Stimulated activated effector memory CD8-positive, alpha-beta T cell treated with anti-CD3 and anti-CD28 coated beads, Interleukin-12 subunit alpha, Interleukin-12 subunit beta, amount 100 ng/mL, for 72 hours (primary cell): ENCODE results near the gene KDELR3.
A peak's percentile ranks its signal among the peaks of the same experiment; 100 is the strongest.

Source experiments
- ATAC-seq: fragments of 150-1000 bp; cut with Tn5 transposase; 2 replicates; pipeline ENCODE4 v1.10.0; 2021
- DNase-seq, 2 donors: peaks; one replicate each; pipeline ENCODE4 v3.0.0; 2021 to 2022; ENCODE audit warnings: low spot score in 2 of 2
- H3K27ac Mint-ChIP-seq: one replicate; pipeline ENCODE4 v1.8.0; 2022; ENCODE audit warnings: mild to moderate bottlenecking, mixed read lengths
- H3K36me3 Mint-ChIP-seq: one replicate; pipeline ENCODE4 v1.8.0; 2022; ENCODE audit warnings: mild to moderate bottlenecking, mixed read lengths
- H3K4me1 Mint-ChIP-seq: one replicate; pipeline ENCODE4 v1.8.0; 2022; ENCODE audit warnings: mixed read lengths
- H3K4me3 Mint-ChIP-seq: one replicate; pipeline ENCODE4 v1.8.0; 2022; ENCODE audit warnings: mild to moderate bottlenecking, mixed read lengths
- H3K9me3 Mint-ChIP-seq: one replicate; pipeline ENCODE4 v1.8.0; 2022; ENCODE audit warnings: mixed read lengths

The KDELR3 gene

GRCh38 chr22:38467904-38468442 is at the start of gene KDELR3:
KDELR3 (plus strand) TSS chr22:38468096; CDS start chr22:38468234, 138 bp downstream.
- ATAC-seq (peak; percentile 94), DNase-seq (peak; percentile 65 to 70)
- H3K9me3 Mint-ChIP-seq: no peaks in the 10 kb centered on the region
- peak within 1 kb of the TSS; percentile 76 for H3K4me3 Mint-ChIP-seq
- H3K4me1 Mint-ChIP-seq: peaks cover 13% of the 10 kb centered on the region
- peak within 1 kb of the TSS; percentile 85 for H3K27ac Mint-ChIP-seq
- H3K36me3 Mint-ChIP-seq: no peaks in the 10 kb centered on the region

- no peaks in the 10 kb centered on the region for H3K36me3 Mint-ChIP-seq
- H3K9me3 Mint-ChIP-seq: no peaks in the 10 kb centered on the region
- no peaks in the 10 kb centered on the region for H3K4me1 Mint-ChIP-seq
- no peak overlapping the region for H3K4me3 Mint-ChIP-seq
- ATAC-seq (no peak), DNase-seq (no peak)
- peak overlapping the region; percentile 47 for H3K27ac Mint-ChIP-seq
Measured at GRCh38 chr22:38418589-38418988, 49.3 kb upstream of the KDELR3 start.

- Mint-ChIP-seq H3K4me1 (no peaks in the 10 kb centered on the region), H3K27ac (peak overlapping the region; percentile 47), H3K4me3 (no peak overlapping the region), H3K9me3 (no peaks in the 10 kb centered on the region), H3K36me3 (no peaks in the 10 kb centered on the region)
- ATAC-seq (no peak), DNase-seq (no peak)
Measured at GRCh38 chr22:38419121-38419857, 48.6 kb upstream of the KDELR3 start.

- H3K4me1 Mint-ChIP-seq: no peaks in the 10 kb centered on the region
Measured at GRCh38 chr22:38419858-38420160, 48.1 kb upstream of the KDELR3 start.

GRCh38 chr22:38420734-38421133 is 47.2 kb upstream of the KDELR3 start:
- Mint-ChIP-seq H3K4me1 (no peaks in the 10 kb centered on the region), H3K36me3 (no peaks in the 10 kb centered on the region), H3K4me3 (no peak overlapping the region), H3K27ac (no peak overlapping the region), H3K9me3 (no peaks in the 10 kb centered on the region)
- DNase-seq (no peak), ATAC-seq (no peak)

More at GRCh38 chr22:38419858-38420160, 48.1 kb upstream of the KDELR3 start:
- ATAC-seq: no peak
- no peak for DNase-seq
- no peaks in the 10 kb centered on the region for H3K9me3 Mint-ChIP-seq
- H3K36me3 Mint-ChIP-seq: no peaks in the 10 kb centered on the region
- no peak overlapping the region for H3K27ac Mint-ChIP-seq
- H3K4me3 Mint-ChIP-seq: no peak overlapping the region

GRCh38 chr22:38422611-38423511 is 45.0 kb upstream of the KDELR3 start:
- Mint-ChIP-seq H3K4me3 (no peak overlapping the region), H3K27ac (no peak overlapping the region), H3K36me3 (no peaks in the 10 kb centered on the region), H3K9me3 (no peaks in the 10 kb centered on the region), H3K4me1 (no peaks in the 10 kb centered on the region)
- DNase-seq (no peak), ATAC-seq (no peak)

GRCh38 chr22:38423512-38424503 is 44.1 kb upstream of the KDELR3 start:
- Mint-ChIP-seq H3K9me3 (no peaks in the 10 kb centered on the region), H3K27ac (no peak overlapping the region), H3K4me1 (no peaks in the 10 kb centered on the region), H3K36me3 (no peaks in the 10 kb centered on the region), H3K4me3 (no peak overlapping the region)
- DNase-seq (no peak), ATAC-seq (no peak)

- Mint-ChIP-seq H3K4me3 (no peak overlapping the region), H3K36me3 (no peaks in the 10 kb centered on the region), H3K4me1 (no peaks in the 10 kb centered on the region), H3K27ac (no peak overlapping the region), H3K9me3 (no peaks in the 10 kb centered on the region)
- no peak for ATAC-seq
- no peak for DNase-seq
Measured at GRCh38 chr22:38424525-38425080, 43.3 kb upstream of the KDELR3 start.

GRCh38 chr22:38426628-38427027 is 41.3 kb upstream of the KDELR3 start:
- Mint-ChIP-seq H3K4me3 (no peak overlapping the region), H3K36me3 (no peaks in the 10 kb centered on the region), H3K9me3 (no peaks in the 10 kb centered on the region), H3K27ac (no peak overlapping the region), H3K4me1 (no peaks in the 10 kb centered on the region)
- DNase-seq (no peak), ATAC-seq (no peak)

GRCh38 chr22:38427465-38427864 is 40.4 kb upstream of the KDELR3 start:
- H3K4me3 Mint-ChIP-seq: no peak overlapping the region
- ATAC-seq (no peak), DNase-seq (no peak)
- no peaks in the 10 kb centered on the region for H3K9me3 Mint-ChIP-seq
- H3K4me1 Mint-ChIP-seq: no peaks in the 10 kb centered on the region
- no peaks in the 10 kb centered on the region for H3K36me3 Mint-ChIP-seq
- H3K27ac Mint-ChIP-seq: no peak overlapping the region

- H3K36me3 Mint-ChIP-seq: no peaks in the 10 kb centered on the region
- H3K9me3 Mint-ChIP-seq: no peaks in the 10 kb centered on the region
- no peak for ATAC-seq
- DNase-seq: no peak
- H3K27ac Mint-ChIP-seq: no peak overlapping the region
- no peaks in the 10 kb centered on the region for H3K4me1 Mint-ChIP-seq
- H3K4me3 Mint-ChIP-seq: no peak overlapping the region
Measured at GRCh38 chr22:38427940-38428339, 40.0 kb upstream of the KDELR3 start.

GRCh38 chr22:38428714-38429113 is 39.2 kb upstream of the KDELR3 start:
- Mint-ChIP-seq H3K36me3 (no peaks in the 10 kb centered on the region), H3K9me3 (no peaks in the 10 kb centered on the region), H3K4me3 (no peak overlapping the region), H3K27ac (no peak overlapping the region), H3K4me1 (no peaks in the 10 kb centered on the region)
- ATAC-seq (no peak), DNase-seq (no peak)

- Mint-ChIP-seq H3K9me3 (no peaks in the 10 kb centered on the region), H3K4me3 (no peak overlapping the region), H3K27ac (no peak overlapping the region), H3K4me1 (no peaks in the 10 kb centered on the region), H3K36me3 (no peaks in the 10 kb centered on the region)
- no peak for ATAC-seq
- DNase-seq: no peak
Measured at GRCh38 chr22:38429499-38430068, 38.3 kb upstream of the KDELR3 start.

GRCh38 chr22:38431266-38432010 is 36.5 kb upstream of the KDELR3 start:
- Mint-ChIP-seq H3K4me1 (no peaks in the 10 kb centered on the region), H3K4me3 (no peak overlapping the region), H3K36me3 (no peaks in the 10 kb centered on the region), H3K27ac (no peak overlapping the region), H3K9me3 (no peaks in the 10 kb centered on the region)
- no peak for DNase-seq
- no peak for ATAC-seq
